ENCODE measurements around the gene BPNT1.

GRCh38 chr1:220089650-220090556 lies at the start of gene BPNT1:
- TF ChIP-seq CTCF (IDR thresholded peaks at IDR 0.05) (no peak), EZH2 (IDR thresholded peaks at IDR 0.05; ENCODE audit: borderline replicate concordance, insufficient read depth, low read depth, low read length, poor library complexity, severe bottlenecking) (no peak)
